HepG2 (cell line): ENCODE results near the gene NKAIN4. TPM values are rescaled to one million over a fixed set of nuclear protein-coding genes. Genes with fewer than 3 reads are reported as not detected.

Experiments used
- ATAC-seq: fragments of 200-7000 bp; cut with Tn5 transposase; 3 replicates; pipeline ENCODE4 v1.9.1; 2020; ENCODE audit warnings: mild to moderate bottlenecking, moderate library complexity
- BruUV-seq: library from RNA; stranded (reverse); fragments of 400-500 nt; replicated peaks from 2 replicates; lab custom pipeline; 2021; lab: Mats Ljungman, UMichigan
- CTCF ChIA-PET: fragments of 300-600 bp; formaldehyde crosslinking; extraction: SDS; loops from one replicate; lab custom pipeline; 2021; ENCODE audit warnings: low total read pairs, inconsistent platforms, low intra/inter-chr PET ratio; lab: Yijun Ruan, JAX
- POLR2A ChIA-PET: fragments of 350-600 bp; sonication (Branson Sonifier 250); formaldehyde crosslinking; loops from one replicate; lab custom pipeline; 2020; ENCODE audit warnings: antibody characterized with exemption, inconsistent platforms; lab: Yijun Ruan, JAX
- DNase-seq: peaks from one replicate; pipeline ENCODE4 v3.0.0-alpha.2; 2015; ENCODE audit warnings: low spot score
- FAIRE-seq: peaks from 3 replicates; lab custom pipeline; 2011; peaks lifted over from hg19 to GRCh38; lab: Jason Lieb, UNC
- H2AFZ ChIP-seq: one replicate; pipeline ENCODE4 v1.6.1; 2011; ENCODE audit warnings: low read length, inconsistent platforms
- H3K27ac ChIP-seq: fragments of 300-600 bp; 3 replicates; pipeline ENCODE4 v1.8.0; 2011; ENCODE audit warnings: mixed run types, mild to moderate bottlenecking, mixed read lengths, low read length, inconsistent platforms; ENCODE audit not compliant: insufficient read depth; ENCODE audit errors: extremely low read length
- H3K27me3 ChIP-seq, 2 experiments: fragments of 200-600 bp in 1 of 2; 2 replicates in 1 of 2; 3 replicates in 1 of 2; pipeline versions ENCODE4 v1.6.0 to v1.8.0; 2011; ENCODE audit warnings: low read length in 2 of 2, mild to moderate bottlenecking in 2 of 2, moderate library complexity in 2 of 2, inconsistent platforms in 1 of 2; ENCODE audit not compliant: insufficient read depth in 2 of 2, control insufficient read depth in 1 of 2
- H3K36me3 ChIP-seq, 2 experiments: fragments of 200-600 bp in 1 of 2; replicated peaks in 1 of 2; 2 replicates in 1 of 2; 3 replicates in 1 of 2; pipeline versions ENCODE4 v1.5.1 to v1.8.0; 2011; ENCODE audit warnings: low read length in 2 of 2, inconsistent platforms in 1 of 2; ENCODE audit not compliant: insufficient read depth in 2 of 2, control insufficient read depth in 1 of 2
- H3K4me1 ChIP-seq: 2 replicates; pipeline ENCODE4 v1.5.1; 2012; ENCODE audit warnings: low read length, inconsistent platforms; ENCODE audit not compliant: insufficient read depth
- H3K4me2 ChIP-seq: 2 replicates; pipeline ENCODE4 v1.6.0; 2011; ENCODE audit warnings: low read depth, low read length, inconsistent platforms
- H3K4me3 ChIP-seq, 3 experiments: fragments of 200-600 bp in 1 of 3; sonication (generic), shearing (Covaris generic) in 1 of 3; replicated peaks in 1 of 3; 2 replicates each; pipeline ENCODE4 v1.5.1; 2011 to 2016; ENCODE audit warnings: low read length in 3 of 3, inconsistent platforms in 2 of 3, low read depth in 2 of 3, mild to moderate bottlenecking in 2 of 3, control low read depth in 1 of 3, mixed read lengths in 1 of 3; ENCODE audit not compliant: insufficient read depth in 1 of 3
- H3K79me2 ChIP-seq: one replicate; pipeline ENCODE4 v1.6.1; 2011; ENCODE audit warnings: low read length, inconsistent platforms; ENCODE audit not compliant: insufficient read depth
- H3K9ac ChIP-seq: 2 replicates; pipeline ENCODE4 v1.6.0; 2011; ENCODE audit warnings: mild to moderate bottlenecking, low read depth, low read length, inconsistent platforms; ENCODE audit not compliant: insufficient read depth
- H3K9me3 ChIP-seq: 2 replicates; pipeline ENCODE4 v1.5.1; 2012; ENCODE audit warnings: mild to moderate bottlenecking, low read length
- H4K20me1 ChIP-seq: 2 replicates; pipeline ENCODE4 v1.6.0; 2011; ENCODE audit warnings: inconsistent platforms, mild to moderate bottlenecking, low read length, moderate library complexity; ENCODE audit not compliant: insufficient read depth
- ARNT ChIP-seq: fragments of 450-650 bp; IDR thresholded peaks from 2 replicates; pipeline ENCODE4 v1.6.1; 2017
- ELF4 ChIP-seq: sonication (generic); formaldehyde crosslinking; IDR thresholded peaks from 2 replicates; pipeline ENCODE4 v1.5.0; 2020; ENCODE audit warnings: missing genetic modification reagents, mild to moderate bottlenecking, moderate library complexity, borderline replicate concordance
- EZH2 ChIP-seq: conservative IDR thresholded peaks from 2 replicates; pipeline ENCODE4 v1.6.1; 2012; ENCODE audit warnings: mild to moderate bottlenecking, low read depth, low read length, moderate library complexity
- PAF1 ChIP-seq: IDR thresholded peaks from 2 replicates; pipeline ENCODE4 v1.6.1; 2016; ENCODE audit warnings: missing genetic modification reagents, missing compliant biosample characterization
- PAWR ChIP-seq: sonication (generic); formaldehyde crosslinking; IDR thresholded peaks from 2 replicates; pipeline ENCODE4 v1.4.0; 2020; ENCODE audit warnings: missing genetic modification reagents, mild to moderate bottlenecking, borderline replicate concordance
- SCMH1 ChIP-seq: sonication (generic); formaldehyde crosslinking; IDR thresholded peaks from 2 replicates; pipeline ENCODE4 v1.9.0; 2021; ENCODE audit warnings: missing genetic modification reagents, mild to moderate bottlenecking, borderline replicate concordance
- U2AF2 ChIP-seq: fragments of 200-400 bp; formaldehyde crosslinking; IDR thresholded peaks from 2 replicates; pipeline ENCODE4 v1.6.1; 2017; ENCODE audit warnings: low read depth, mild to moderate bottlenecking, low read length
- ZNF205 ChIP-seq: IDR thresholded peaks from 2 replicates; pipeline ENCODE4 v1.6.1; 2018; ENCODE audit warnings: missing biosample characterization, missing genetic modification reagents
- ZNF562 ChIP-seq: sonication (generic); formaldehyde crosslinking; IDR thresholded peaks from 2 replicates; pipeline ENCODE4 v1.8.0; 2022; ENCODE audit warnings: missing genetic modification reagents, borderline replicate concordance
- ZNF607 ChIP-seq: sonication (generic); formaldehyde crosslinking; IDR thresholded peaks from 2 replicates; pipeline ENCODE4 v1.5.1; 2020; ENCODE audit warnings: missing genetic modification reagents, mild to moderate bottlenecking, borderline replicate concordance
- ZNF652 ChIP-seq: IDR thresholded peaks from 2 replicates; pipeline ENCODE4 v1.6.1; 2016; ENCODE audit warnings: low read depth, borderline replicate concordance
- WGBS: methylation state at CpG from one replicate; pipeline ENCODE4 v1.1.6; 2017; ENCODE audit warnings: low lambda C conversion rate; 5-methylcytosine and 5-hydroxymethylcytosine counted together
- in situ Hi-C: cut with HindIII; loops from 2 replicates; pipeline ENCODE4 v1.10.0; 2017; ENCODE audit warnings: low pct_unique_long_range_greater_than_20kb; ENCODE audit not compliant: extremely low pct_ligation_motif_present
- intact Hi-C: fragments of 100-400 bp; cut with micrococcal nuclease; formaldehyde crosslinking; loops from one replicate; pipeline ENCODE4 v1.10.0; 2022; ENCODE audit not compliant: unreplicated experiment
- polyA plus RNA-seq, 8 experiments: library from polyadenylated mRNA; depleted of rRNA in 3 of 8; stranded (reverse) in 7 of 8; unstranded in 1 of 8; fragments of >200 nt; fragmentation: Illumina TruSeq in 4 of 8; extraction: Trizol in 4 of 8; gene quantifications; 2 replicates each; pipeline versions ENCODE4 v1.2.1 to v1.2.3, GENCODE V29; 2011 to 2016; ENCODE audit warnings: low read depth in 4 of 8, missing spikeins in 1 of 8, mixed read lengths in 1 of 8; ENCODE audit not compliant: insufficient read depth in 1 of 8
- total RNA-seq, 5 experiments: library from RNA; depleted of rRNA; stranded (reverse); fragments of >200 nt; fragmentation: Illumina TruSeq; extraction: Trizol; gene quantifications; 2 replicates each; pipeline ENCODE4 v1.2.3, GENCODE V29; 2016; ENCODE audit warnings: low read depth in 1 of 5
- TF ChIP-seq, protein P1 (sequence below): sonication (generic); formaldehyde crosslinking; conservative IDR thresholded peaks from 2 replicates; pipeline ENCODE4 v1.8.0; 2022; ENCODE audit warnings: mild to moderate bottlenecking, moderate library complexity, missing genetic modification reagents
- TF ChIP-seq, protein P2 (sequence below): sonication (generic); formaldehyde crosslinking; IDR thresholded peaks from 2 replicates; pipeline ENCODE4 v1.5.1; 2020; ENCODE audit warnings: missing genetic modification reagents, mild to moderate bottlenecking, borderline replicate concordance
- TF ChIP-seq, protein P3 (sequence below): sonication (generic); formaldehyde crosslinking; IDR thresholded peaks from 2 replicates; pipeline ENCODE4 v1.5.1; 2020; ENCODE audit warnings: mild to moderate bottlenecking, missing genetic modification reagents, moderate library complexity
- TF ChIP-seq, protein P4 (sequence below): sonication (generic); formaldehyde crosslinking; IDR thresholded peaks from 2 replicates; pipeline ENCODE4 v1.8.0; 2022; ENCODE audit warnings: mild to moderate bottlenecking, missing genetic modification reagents, moderate library complexity

The NKAIN4 gene
- total and polyA plus RNA-seq, 2 of the 13 experiments (the other 11 are each of a cell fraction or from before 2014, with no cell fraction given), result not detected

DNA sequence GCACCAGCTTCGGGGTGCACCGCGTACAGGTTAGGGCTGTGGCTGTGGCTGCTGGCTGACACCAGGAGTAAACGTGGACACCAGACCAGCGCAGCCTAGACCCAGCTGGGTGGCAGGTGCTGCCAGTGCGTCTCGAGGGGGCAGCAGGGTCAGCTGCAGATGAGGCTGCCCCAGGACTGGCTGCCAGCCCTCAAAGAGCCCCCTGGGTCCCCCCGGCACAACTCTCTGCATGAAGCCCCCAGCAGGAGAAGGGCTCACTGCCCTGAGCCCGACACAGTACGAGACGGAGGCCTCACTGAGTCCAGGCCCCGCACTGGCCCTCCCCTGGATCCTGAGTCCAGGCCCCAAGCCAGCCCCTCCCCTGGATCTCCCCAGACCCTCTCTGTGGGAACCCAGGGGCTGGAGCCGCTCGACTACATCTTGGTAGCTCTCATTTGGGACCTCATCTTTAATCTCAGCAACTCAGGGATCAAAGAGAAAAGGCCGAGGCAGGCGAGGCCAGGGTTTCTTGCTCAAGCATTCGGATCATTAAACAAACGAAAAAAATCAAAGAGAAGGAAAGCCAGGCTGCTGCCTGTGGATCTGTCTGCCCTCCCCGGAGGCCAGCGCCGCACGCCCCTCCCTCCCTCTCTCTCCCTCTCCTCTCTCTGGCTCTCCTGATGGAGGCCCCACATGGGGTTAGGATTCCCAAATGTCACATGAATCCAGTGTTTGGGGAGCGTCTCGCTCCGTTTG is 7.0 kb upstream of the NKAIN4 start:
- H3K4me2 ChIP-seq, result peak overlapping the region; percentile 68
- H3K36me3 ChIP-seq, result no peaks in the 10 kb centered on the region
- CTCF ChIA-PET, result no interaction called here
- H3K27me3 ChIP-seq, result peaks cover 26 to 74% of the 10 kb centered on the region in 2 experiments
- peak overlapping the region in 1 of 3 experiments; percentile 49; a peak in 1 of 6 replicates for H3K4me3 ChIP-seq
- in situ Hi-C loops (no loop called here), intact Hi-C loops (loop anchor here (1.0 kb wide), 1 partner anchor 82 kb away; no protein-coding TSS in a partner anchor)
- no peak overlapping the region for H2AFZ ChIP-seq
- POLR2A ChIA-PET, result no interaction called here
- FAIRE-seq (peak; percentile 96), ATAC-seq (peak; percentile 71), DNase-seq (peak; percentile 69)
- H3K9ac ChIP-seq, result peak overlapping the region; percentile 7; the same call in 1 of the 2 replicates
- no peak overlapping the region for H3K27ac ChIP-seq
- no peaks in the 10 kb centered on the region for H3K79me2 ChIP-seq
- WGBS, result 3% methylated on average over 24 of the region's 25 CpGs
- H4K20me1 ChIP-seq, result peaks cover 5% of the 10 kb centered on the region; the same call in 1 of the 2 replicates
- BruUV-seq, result no TSS peak
- no peaks in the 10 kb centered on the region for H3K9me3 ChIP-seq
- H3K4me1 ChIP-seq, result peaks cover 34% of the 10 kb centered on the region
- TF ChIP-seq PAF1 (CRISPR knock-in tag) (no peak), ZNF562 (CRISPR knock-in tag) (no peak), SCMH1 (CRISPR knock-in tag) (no peak), ELF4 (CRISPR knock-in tag) (no peak), ZNF652 (CRISPR knock-in tag) (no peak), ARNT (no peak), U2AF2 (no peak), PAWR (CRISPR knock-in tag) (0 out of 2 replicates have a peak, but pooled peaks have one; percentile 15), EZH2 (peak; percentile 85), ZNF607 (CRISPR knock-in tag) (no peak), ZNF205 (CRISPR knock-in tag) (no peak)
- TF ChIP-seq, protein P1, sequence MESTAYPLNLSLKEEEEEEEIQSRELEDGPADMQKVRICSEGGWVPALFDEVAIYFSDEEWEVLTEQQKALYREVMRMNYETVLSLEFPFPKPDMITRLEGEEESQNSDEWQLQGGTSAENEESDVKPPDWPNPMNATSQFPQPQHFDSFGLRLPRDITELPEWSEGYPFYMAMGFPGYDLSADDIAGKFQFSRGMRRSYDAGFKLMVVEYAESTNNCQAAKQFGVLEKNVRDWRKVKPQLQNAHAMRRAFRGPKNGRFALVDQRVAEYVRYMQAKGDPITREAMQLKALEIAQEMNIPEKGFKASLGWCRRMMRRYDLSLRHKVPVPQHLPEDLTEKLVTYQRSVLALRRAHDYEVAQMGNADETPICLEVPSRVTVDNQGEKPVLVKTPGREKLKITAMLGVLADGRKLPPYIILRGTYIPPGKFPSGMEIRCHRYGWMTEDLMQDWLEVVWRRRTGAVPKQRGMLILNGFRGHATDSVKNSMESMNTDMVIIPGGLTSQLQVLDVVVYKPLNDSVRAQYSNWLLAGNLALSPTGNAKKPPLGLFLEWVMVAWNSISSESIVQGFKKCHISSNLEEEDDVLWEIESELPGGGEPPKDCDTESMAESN (CRISPR knock-in tag), result no peak
- TF ChIP-seq, protein P2, sequence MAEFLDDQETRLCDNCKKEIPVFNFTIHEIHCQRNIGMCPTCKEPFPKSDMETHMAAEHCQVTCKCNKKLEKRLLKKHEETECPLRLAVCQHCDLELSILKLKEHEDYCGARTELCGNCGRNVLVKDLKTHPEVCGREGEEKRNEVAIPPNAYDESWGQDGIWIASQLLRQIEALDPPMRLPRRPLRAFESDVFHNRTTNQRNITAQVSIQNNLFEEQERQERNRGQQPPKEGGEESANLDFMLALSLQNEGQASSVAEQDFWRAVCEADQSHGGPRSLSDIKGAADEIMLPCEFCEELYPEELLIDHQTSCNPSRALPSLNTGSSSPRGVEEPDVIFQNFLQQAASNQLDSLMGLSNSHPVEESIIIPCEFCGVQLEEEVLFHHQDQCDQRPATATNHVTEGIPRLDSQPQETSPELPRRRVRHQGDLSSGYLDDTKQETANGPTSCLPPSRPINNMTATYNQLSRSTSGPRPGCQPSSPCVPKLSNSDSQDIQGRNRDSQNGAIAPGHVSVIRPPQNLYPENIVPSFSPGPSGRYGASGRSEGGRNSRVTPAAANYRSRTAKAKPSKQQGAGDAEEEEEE (CRISPR knock-in tag), result no peak
- TF ChIP-seq, protein P3, sequence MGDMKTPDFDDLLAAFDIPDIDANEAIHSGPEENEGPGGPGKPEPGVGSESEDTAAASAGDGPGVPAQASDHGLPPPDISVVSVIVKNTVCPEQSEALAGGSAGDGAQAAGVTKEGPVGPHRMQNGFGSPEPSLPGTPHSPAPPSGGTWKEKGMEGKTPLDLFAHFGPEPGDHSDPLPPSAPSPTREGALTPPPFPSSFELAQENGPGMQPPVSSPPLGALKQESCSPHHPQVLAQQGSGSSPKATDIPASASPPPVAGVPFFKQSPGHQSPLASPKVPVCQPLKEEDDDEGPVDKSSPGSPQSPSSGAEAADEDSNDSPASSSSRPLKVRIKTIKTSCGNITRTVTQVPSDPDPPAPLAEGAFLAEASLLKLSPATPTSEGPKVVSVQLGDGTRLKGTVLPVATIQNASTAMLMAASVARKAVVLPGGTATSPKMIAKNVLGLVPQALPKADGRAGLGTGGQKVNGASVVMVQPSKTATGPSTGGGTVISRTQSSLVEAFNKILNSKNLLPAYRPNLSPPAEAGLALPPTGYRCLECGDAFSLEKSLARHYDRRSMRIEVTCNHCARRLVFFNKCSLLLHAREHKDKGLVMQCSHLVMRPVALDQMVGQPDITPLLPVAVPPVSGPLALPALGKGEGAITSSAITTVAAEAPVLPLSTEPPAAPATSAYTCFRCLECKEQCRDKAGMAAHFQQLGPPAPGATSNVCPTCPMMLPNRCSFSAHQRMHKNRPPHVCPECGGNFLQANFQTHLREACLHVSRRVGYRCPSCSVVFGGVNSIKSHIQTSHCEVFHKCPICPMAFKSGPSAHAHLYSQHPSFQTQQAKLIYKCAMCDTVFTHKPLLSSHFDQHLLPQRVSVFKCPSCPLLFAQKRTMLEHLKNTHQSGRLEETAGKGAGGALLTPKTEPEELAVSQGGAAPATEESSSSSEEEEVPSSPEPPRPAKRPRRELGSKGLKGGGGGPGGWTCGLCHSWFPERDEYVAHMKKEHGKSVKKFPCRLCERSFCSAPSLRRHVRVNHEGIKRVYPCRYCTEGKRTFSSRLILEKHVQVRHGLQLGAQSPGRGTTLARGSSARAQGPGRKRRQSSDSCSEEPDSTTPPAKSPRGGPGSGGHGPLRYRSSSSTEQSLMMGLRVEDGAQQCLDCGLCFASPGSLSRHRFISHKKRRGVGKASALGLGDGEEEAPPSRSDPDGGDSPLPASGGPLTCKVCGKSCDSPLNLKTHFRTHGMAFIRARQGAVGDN, result peak; percentile 12
- TF ChIP-seq, protein P4, sequence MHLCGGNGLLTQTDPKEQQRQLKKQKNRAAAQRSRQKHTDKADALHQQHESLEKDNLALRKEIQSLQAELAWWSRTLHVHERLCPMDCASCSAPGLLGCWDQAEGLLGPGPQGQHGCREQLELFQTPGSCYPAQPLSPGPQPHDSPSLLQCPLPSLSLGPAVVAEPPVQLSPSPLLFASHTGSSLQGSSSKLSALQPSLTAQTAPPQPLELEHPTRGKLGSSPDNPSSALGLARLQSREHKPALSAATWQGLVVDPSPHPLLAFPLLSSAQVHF (CRISPR knock-in tag), result no peak
